HAP-1 (cell line): ENCODE results near the gene RIMKLB.
"Not testable (repeated sequence)": the region's sequence is repeated elsewhere in the genome, so short reads cannot be mapped to it uniquely, and the experiment has no call there.

Experiments used
- DNase-seq, 2 experiments: peaks; one replicate each; pipeline ENCODE4 v3.0.0-alpha.2; 2016 to 2020; ENCODE audit warnings: low spot score in 2 of 2
- H3K27me3 ChIP-seq: fragments of 250-450 bp; sonication (Bioruptor Pico); 2 replicates; pipeline ENCODE4 v1.5.1; 2020; ENCODE audit warnings: low read depth, mild to moderate bottlenecking, moderate library complexity
- H3K36me3 ChIP-seq: fragments of 250-450 bp; sonication (Bioruptor Pico); replicated peaks from 2 replicates; pipeline ENCODE4 v1.5.1; 2020; ENCODE audit warnings: mild to moderate bottlenecking
- H3K4me1 ChIP-seq: fragments of 250-450 bp; sonication (Bioruptor Pico); 2 replicates; pipeline ENCODE4 v1.5.1; 2020; ENCODE audit warnings: mild to moderate bottlenecking
- H3K4me3 ChIP-seq: fragments of 250-450 bp; sonication (Bioruptor Pico); 2 replicates; pipeline ENCODE4 v1.5.1; 2020; ENCODE audit warnings: mild to moderate bottlenecking, moderate library complexity
- H3K9me3 ChIP-seq: fragments of 250-450 bp; sonication (Bioruptor Pico); 2 replicates; pipeline ENCODE4 v1.5.1; 2020; ENCODE audit warnings: mild to moderate bottlenecking, moderate library complexity
- in situ Hi-C: fragments of 300-500 bp; cut with MboI; formaldehyde crosslinking; loops from 3 replicates; pipeline ENCODE4 v1.14.3; 2020; ENCODE audit warnings: low sequenced_read_pairs, inconsistent platforms, mixed read lengths

The RIMKLB gene

DNA sequence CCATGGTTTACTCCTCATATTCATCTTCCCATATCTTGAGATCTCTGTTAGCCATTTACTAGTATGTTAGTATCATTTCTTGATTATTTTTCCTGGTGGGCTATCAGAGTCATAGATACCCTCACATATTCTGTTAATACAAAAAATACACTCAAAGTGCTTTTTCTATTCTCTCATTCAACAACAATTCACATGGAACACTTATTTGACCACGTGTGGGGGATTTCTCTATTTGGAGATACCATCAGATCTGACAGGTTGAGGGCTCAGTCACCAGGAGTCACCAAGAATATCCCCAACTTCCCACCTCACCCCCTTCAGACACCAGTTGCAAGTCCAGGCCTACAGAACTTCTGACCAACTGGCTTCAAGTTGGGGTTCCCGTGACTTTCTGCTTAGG is 72.7 kb downstream of the RIMKLB start:
- Histone ChIP-seq H3K36me3 (peaks cover 2% of the 10 kb centered on the region), H3K9me3 (no peaks in the 10 kb centered on the region), H3K4me3 (no peak overlapping the region), H3K4me1 (peaks cover 11% of the 10 kb centered on the region), H3K27me3 (no peaks in the 10 kb centered on the region)
- no peak for DNase-seq
- in situ Hi-C loops, result no loop called here

GRCh38 chr12:8771072-8771471 is 73.3 kb downstream of the RIMKLB start:
- DNase-seq, result no peak
- Histone ChIP-seq H3K4me1 (peaks cover 11% of the 10 kb centered on the region), H3K4me3 (no peak overlapping the region), H3K9me3 (no peaks in the 10 kb centered on the region), H3K27me3 (no peaks in the 10 kb centered on the region), H3K36me3 (peaks cover 7% of the 10 kb centered on the region)
- in situ Hi-C loops, result no loop called here

GRCh38 chr12:8773461-8773860 is 75.7 kb downstream of the RIMKLB start:
- Histone ChIP-seq H3K27me3 (no peaks in the 10 kb centered on the region), H3K4me3 (no peak overlapping the region), H3K36me3 (peaks cover 7% of the 10 kb centered on the region), H3K4me1 (peaks cover 8% of the 10 kb centered on the region), H3K9me3 (no peaks in the 10 kb centered on the region)
- in situ Hi-C loops, result no loop called here
- no peak for DNase-seq

DNA sequence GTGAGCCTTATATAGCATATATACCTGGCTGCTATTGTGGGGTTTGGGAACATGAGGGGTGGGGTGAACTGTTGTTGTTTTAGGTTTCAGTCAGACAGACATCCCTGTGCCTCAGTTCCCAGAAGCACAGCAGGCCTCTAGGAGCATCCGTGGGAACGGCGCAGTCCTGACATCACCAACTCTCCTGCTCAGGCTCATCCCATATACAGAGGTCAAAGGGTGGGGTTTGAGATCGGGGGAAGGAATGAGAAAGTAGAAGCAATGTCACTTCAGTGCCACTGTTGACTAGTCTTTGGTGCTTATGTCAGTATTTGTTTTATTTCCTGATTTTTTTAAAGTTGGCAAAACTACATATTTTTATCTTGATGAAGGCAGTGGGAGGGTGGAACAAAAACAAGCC is 81.5 kb downstream of the RIMKLB start:
- Histone ChIP-seq H3K36me3 (peaks cover 17% of the 10 kb centered on the region), H3K4me3 (no peak overlapping the region), H3K27me3 (no peaks in the 10 kb centered on the region), H3K4me1 (no peaks in the 10 kb centered on the region), H3K9me3 (no peaks in the 10 kb centered on the region)
- in situ Hi-C loops, result no loop called here
- DNase-seq, result no peak

GRCh38 chr12:8779862-8780261 is 82.1 kb downstream of the RIMKLB start:
- Histone ChIP-seq H3K4me1 (no peaks in the 10 kb centered on the region), H3K27me3 (no peaks in the 10 kb centered on the region), H3K36me3 (peaks cover 17% of the 10 kb centered on the region), H3K4me3 (no peak overlapping the region), H3K9me3 (no peaks in the 10 kb centered on the region)
- in situ Hi-C loops, result no loop called here
- no peak for DNase-seq

DNA sequence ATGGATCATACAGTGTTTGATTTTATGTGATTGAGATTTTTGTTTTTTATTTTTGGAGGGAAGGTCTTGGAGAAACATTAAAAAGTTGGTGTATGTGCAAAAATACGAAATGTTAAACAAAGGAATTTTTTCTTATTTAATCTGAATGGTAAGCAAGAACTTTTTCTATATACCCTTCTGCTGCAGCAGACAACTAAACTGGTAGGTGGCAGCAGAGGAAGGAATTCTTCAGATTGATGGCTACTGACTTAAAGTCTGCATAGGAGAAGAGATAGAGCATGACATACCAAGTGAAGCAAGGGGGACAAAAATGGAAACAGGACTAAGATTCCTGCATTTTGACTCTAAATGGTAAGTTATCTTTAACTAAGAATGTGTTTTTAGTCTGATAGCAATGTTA is 82.6 kb downstream of the RIMKLB start:
- H3K9me3 ChIP-seq, result no peaks in the 10 kb centered on the region
- in situ Hi-C loops, result no loop called here
- no peak overlapping the region for H3K4me3 ChIP-seq
- H3K27me3 ChIP-seq, result no peaks in the 10 kb centered on the region
- peak; percentile 18 to 20 for DNase-seq
- H3K36me3 ChIP-seq, result peaks cover 16% of the 10 kb centered on the region
- no peaks in the 10 kb centered on the region for H3K4me1 ChIP-seq

DNA sequence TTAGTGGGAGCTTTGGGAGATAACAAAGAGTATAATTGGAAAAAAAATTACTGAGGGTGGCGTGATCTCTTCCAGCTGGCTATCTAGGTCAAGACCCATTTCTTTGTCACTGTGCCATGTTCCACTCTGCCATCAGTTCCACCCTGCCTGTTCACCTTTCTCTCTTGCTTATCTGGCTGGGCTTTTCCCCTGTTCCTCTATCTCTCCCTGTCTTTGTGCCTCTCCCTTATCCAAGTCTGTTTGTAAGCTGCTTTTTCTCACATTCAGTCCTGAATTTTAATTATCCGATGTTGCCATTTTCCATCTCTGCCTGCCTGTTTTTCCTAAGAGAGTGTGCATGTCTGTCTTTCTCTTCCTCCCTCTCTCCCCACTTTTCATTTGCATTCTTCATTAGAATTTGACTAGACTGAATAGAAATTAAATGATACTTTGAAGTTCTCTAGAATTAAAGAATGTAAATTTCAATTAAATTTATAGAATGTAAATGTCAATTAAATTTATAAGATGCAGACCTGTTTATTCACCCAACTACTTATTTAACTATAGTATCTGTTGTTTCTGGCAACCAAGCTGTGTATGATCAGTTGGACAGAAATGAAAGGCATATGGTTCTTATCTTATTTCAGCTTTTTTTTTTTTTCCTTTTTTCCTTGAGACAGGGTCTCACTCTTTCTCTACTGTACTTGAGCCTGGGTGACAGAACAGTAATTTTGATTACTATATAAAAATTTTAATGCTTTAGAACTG is 83.8 kb downstream of the RIMKLB start:
- H3K9me3 ChIP-seq, result no peaks in the 10 kb centered on the region
- in situ Hi-C loops, result no loop called here
- no peaks in the 10 kb centered on the region for H3K27me3 ChIP-seq
- H3K4me3 ChIP-seq, result no peak overlapping the region
- no peaks in the 10 kb centered on the region for H3K4me1 ChIP-seq
- DNase-seq, result no peak
- H3K36me3 ChIP-seq, result peaks cover 10% of the 10 kb centered on the region

DNA sequence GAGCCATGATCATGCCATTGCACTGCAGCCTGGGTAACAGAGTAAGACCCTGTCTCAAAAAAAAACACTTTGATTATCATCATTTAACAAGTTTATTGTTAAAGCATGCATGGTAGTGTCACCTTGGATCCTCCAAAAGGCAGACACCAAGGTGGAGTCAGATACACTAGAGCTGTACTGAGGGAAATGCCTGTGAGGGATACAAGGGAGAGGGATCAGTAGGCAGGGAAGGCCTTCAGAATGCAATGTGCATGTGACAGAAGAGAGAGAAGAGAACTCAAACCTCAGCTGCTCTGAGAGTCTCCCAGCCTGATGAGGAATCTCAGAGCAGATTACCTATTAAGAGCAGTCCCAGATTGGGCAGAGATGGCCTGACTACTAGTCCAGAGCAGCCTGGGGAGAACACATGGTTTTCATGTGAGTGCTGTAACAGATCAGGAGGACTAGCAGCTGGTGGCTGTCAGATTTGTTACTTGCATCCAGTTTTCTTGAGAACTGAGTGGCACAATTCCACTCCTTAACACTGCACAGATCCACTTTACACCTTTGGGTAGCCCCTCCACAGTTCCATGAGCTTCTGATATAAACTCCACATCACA is 86.6 kb downstream of the RIMKLB start:
- no peaks in the 10 kb centered on the region for H3K9me3 ChIP-seq
- no peaks in the 10 kb centered on the region for H3K4me1 ChIP-seq
- peaks cover 10% of the 10 kb centered on the region for H3K36me3 ChIP-seq
- in situ Hi-C loops, result no loop called here
- no peaks in the 10 kb centered on the region for H3K27me3 ChIP-seq
- no peak overlapping the region for H3K4me3 ChIP-seq
- no peak for DNase-seq

GRCh38 chr12:8785499-8785898 is 87.7 kb downstream of the RIMKLB start:
- Histone ChIP-seq H3K27me3 (no peaks in the 10 kb centered on the region), H3K36me3 (peaks cover 10% of the 10 kb centered on the region), H3K9me3 (no peaks in the 10 kb centered on the region), H3K4me1 (no peaks in the 10 kb centered on the region), H3K4me3 (no peak overlapping the region)
- in situ Hi-C loops, result no loop called here
- no peak for DNase-seq

DNA sequence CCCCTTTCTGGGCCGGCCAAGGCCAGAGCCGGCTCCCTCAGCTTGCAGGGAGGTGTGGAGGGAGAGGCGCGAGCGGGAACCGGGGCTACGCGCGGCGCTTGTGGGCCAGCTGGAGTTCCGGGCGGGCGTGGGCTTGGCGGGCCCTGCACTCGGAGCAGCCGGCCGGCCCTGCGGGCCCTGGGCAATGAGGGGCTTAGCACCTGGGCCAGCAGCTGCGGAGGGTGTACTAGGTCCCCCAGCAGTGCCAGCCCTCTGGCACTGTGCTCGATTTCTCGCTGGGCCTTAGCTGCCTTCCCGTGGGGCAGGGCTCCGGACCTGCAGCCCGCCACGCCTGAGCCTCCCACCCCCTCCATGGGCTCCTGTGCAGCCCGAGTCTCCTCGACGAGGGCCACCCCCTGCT is 89.4 kb downstream of the RIMKLB start:
- H3K9me3 ChIP-seq, H3K4me3 ChIP-seq, DNase-seq, H3K36me3 ChIP-seq, H3K4me1 ChIP-seq, H3K27me3 ChIP-seq, in situ Hi-C loops: not testable (repeated sequence)

DNA sequence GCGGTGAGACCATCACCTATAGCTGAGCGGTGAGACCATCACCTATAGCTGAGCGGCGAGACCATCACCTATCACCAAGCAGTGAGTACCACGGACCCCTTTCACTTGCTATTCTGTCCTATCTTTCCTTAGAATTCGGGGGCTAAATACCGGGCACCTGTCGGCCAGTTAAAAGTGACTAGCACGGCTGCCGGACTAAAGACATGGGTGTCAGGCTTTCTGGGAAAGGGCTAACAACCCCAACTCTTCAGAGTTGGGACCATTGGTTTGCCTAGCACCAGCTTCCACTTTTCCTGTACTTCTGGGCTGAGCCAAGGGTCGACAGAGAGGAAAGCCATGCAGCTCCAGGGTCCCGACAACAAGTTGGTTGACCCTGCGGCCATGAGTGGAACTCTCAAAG is 90.9 kb downstream of the RIMKLB start:
- in situ Hi-C loops, DNase-seq, H3K4me3 ChIP-seq, H3K27me3 ChIP-seq, H3K9me3 ChIP-seq, H3K4me1 ChIP-seq, H3K36me3 ChIP-seq: not testable (repeated sequence)

- H3K27me3 ChIP-seq, H3K9me3 ChIP-seq, H3K4me3 ChIP-seq, H3K36me3 ChIP-seq, DNase-seq, in situ Hi-C loops, H3K4me1 ChIP-seq: not testable (repeated sequence)
Measured at GRCh38 chr12:8789341-8790013, 91.7 kb downstream of the RIMKLB start.

- DNase-seq, in situ Hi-C loops, H3K27me3 ChIP-seq, H3K4me1 ChIP-seq, H3K9me3 ChIP-seq, H3K36me3 ChIP-seq, H3K4me3 ChIP-seq: not testable (repeated sequence)
Measured at GRCh38 chr12:8793226-8793625, 95.4 kb downstream of the RIMKLB start.

DNA sequence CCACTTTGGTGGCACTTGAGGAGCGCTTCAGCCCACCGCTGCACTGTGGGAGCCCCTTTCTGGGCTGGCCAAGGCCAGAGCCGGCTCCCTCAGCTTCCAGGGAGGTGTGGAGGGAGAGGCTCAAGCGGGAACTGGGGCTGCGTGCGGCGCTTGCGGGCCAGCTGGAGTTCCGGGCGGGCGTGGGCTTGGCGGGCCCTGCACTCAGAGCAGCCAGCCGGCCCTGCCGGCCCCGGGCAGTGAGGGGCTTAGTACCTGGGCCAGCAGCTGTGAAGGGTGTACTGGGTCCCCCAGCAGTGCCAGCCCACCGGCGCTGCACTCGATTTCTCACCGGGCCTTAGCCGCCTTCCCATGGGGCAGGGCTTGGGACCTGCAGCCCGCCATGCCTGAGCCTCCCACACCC is 96.8 kb downstream of the RIMKLB start:
- in situ Hi-C loops, H3K4me3 ChIP-seq, H3K9me3 ChIP-seq, H3K36me3 ChIP-seq, H3K4me1 ChIP-seq, DNase-seq, H3K27me3 ChIP-seq: not testable (repeated sequence)
